HG03135 (cell line): ENCODE results near the gene PCSK6.
"Not testable (repeated sequence)": the region's sequence is repeated elsewhere in the genome, so short reads cannot be mapped to it uniquely, and the experiment has no call there.

Source experiments
- ATAC-seq: cut with Tn5 transposase; IDR thresholded peaks from one replicate; pipeline ENCODE4 v1.9.1; 2021; ENCODE audit warnings: mild to moderate bottlenecking, moderate library complexity; ENCODE audit not compliant: unreplicated experiment

PCSK6 gene

DNA sequence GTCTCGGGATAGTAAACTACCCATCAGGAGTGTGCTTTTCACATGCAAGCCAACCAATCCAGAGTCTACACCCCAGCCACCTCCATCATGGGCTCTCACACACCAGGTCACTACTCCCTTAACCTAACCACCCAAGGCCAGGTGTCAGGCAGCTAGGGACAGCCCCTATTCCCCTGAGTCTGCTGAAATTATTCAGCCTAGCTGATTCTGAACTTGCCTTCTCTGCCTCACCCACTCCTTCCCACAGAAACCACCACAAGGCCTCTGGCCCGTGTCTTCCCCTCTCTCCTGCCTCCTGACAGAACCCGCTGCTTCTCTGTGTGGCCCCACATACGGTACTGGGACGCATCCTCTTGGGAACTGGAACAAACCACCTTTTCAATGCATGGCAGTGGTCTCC lies 82.1 kb downstream of the PCSK6 start:
- ATAC-seq = peak; percentile 96

DNA sequence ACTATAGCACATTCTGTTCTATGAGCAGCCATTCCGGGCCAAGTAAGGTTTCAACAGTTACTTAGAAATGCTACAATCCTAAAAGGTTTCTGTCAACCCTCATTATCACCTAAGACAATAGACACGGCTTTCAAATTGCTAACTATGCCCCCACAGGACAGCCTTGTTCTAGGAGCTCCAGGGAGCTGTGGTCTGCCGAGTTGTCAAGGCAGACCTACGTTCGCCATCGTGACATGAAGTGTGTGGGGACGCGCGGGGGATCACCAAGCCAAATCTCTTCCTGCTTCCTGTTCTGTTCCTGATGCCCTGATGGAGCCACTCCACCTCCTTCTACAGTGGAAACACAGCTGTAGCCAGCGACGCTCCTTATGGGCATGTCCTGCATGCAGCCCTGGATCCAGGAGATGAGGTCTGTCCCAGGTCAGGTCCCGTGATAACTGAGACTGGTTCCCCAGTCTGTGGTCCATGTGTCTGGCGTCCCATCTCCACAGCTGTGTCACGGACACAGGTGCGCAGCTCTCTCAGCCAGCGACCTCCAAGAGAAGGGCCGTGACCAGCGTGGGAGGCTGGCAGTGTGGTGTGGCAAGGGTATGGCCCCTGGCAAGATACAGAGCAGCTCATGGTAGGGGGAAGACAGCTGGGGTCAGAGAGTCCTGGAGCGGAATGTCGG lies 82.8 kb downstream of the PCSK6 start:
- ATAC-seq = no peak

DNA sequence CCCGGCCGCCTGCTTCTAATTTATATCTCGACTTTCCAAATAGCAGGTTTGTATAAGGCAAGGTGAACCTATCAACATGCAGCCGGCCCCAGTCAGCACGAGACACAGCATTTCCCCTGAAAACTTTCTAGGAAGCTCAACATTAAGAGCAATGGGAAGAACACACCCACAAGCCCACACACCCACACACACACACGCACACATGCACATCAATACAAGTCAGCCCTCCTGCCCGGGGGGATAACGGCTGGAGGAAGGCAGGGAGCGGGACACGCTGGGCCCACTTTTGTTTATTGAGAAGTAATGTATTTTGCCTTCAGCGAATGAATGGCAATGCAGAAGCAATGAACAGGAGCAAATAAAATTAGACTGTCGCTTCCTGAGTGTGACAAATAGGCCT lies 83.5 kb downstream of the PCSK6 start:
- ATAC-seq = no peak

DNA sequence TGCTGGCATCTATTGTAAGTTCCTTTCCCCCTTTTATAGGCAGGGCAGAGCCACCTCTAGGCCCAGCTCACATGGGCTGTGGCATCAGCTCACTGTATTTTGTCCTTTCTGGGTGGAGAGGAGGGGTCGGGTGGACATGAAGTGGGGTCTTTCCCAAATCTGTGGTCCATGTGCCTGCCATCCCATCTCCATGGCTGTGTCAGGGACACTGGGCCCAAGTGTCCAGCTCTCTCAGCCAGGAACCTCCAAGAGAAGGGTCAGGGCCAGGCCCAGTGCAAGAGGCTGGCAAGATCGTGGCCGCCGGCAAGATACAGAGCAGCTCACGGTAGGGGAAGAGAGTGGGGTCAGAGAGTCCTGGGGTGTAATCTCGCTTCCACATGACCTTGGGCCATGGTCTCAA lies 85.3 kb downstream of the PCSK6 start:
- no peak for ATAC-seq

DNA sequence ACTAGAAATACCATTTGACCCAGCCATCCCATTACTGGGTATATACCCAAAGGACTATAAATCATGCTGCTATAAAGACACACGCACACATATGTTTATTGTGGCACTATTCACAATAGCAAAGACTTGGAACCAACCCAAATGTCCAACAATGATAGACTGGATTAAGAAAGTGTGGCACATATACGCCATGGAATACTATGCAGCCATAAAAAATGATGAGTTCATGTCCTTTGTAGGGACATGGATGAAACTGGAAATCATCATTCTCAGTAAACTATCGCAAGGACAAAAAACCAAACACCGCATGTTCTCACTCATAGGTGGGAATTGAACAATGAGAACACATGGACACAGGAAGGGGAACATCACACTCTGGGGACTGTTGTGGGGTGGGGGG lies 86.6 kb downstream of the PCSK6 start:
- not testable (repeated sequence) for ATAC-seq

DNA sequence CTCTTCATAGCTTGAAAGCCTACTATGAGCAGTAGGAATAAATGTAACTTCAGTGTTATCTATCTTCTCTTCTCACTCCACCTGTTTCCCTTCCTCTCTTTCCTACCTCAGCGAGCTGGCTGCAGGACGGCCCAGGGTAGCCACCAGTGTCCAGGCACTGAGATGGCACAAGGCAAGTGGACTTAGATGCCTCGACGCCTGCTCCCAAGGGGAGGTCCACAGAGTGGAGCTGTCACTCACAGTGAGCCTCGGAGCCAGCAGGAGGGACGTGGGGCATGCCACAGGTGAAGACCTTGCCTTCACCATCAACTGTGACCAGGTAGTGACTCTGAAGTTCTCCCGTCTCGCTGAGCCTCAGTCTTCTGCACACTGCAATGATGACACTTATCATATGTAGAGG lies 88.2 kb downstream of the PCSK6 start:
- no peak for ATAC-seq

DNA sequence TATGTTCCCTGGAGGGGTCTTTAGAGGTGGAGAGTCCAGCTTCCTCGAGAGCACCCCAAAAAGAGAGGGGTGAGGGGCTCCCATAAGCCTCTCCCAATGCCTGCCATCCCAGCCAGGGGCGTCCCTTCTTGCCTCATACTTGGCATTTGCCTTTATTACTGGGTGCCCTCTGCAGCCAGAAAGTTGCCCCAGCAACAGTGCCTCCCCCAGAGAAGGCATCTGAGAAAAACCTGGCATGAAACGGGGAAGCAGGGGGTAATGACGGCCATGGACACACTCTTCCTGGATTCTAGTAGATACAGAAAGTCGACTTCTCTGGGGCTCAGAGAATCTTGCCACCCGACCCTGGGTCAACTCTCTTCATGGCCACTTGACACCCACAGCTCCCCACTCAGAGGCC lies 90.1 kb downstream of the PCSK6 start:
- no peak for ATAC-seq

DNA sequence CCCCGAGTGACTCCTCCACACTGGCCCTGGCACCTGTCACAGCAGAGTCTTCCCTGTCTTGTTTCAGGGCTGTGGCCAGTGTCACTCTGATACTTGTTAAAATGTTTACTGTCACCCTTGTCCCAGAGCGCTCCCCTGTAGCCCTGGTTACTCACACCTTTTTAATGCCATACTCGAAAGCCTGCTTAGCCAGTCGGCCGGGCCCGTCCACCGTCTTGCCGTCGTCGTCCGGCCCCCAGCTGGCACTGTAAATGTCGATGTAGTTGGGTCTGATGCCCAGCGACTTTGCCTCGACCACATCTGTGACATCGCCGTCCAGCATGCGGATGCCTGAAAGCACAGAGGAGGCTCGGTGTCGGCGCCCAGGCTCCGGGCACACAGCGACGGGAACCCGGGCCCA lies 91.3 kb downstream of the PCSK6 start:
- ATAC-seq = no peak

DNA sequence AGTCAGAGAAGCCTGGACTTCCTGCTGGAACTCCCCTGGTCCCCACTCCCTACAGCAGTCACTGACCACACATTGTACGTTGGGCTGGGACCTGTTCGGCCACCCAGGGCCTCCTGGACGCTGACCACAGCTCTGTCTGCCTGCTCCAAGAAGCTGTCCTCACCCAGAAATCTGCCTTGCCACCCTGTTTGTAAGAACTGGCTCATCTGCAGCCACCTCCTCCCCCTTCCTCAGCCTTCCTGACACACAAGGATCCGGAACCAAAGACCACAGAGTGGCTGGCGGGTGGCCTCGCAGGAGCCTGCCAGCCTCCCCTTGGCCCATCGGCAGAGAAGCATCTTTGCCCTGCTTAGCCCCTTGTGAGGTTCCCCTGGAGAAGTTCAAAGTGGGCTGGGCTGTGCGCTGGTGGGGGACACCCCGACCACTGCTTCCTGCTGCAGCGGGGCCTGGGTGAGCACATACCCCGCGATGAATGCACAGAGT lies 91.9 kb downstream of the PCSK6 start:
- no peak for ATAC-seq

DNA sequence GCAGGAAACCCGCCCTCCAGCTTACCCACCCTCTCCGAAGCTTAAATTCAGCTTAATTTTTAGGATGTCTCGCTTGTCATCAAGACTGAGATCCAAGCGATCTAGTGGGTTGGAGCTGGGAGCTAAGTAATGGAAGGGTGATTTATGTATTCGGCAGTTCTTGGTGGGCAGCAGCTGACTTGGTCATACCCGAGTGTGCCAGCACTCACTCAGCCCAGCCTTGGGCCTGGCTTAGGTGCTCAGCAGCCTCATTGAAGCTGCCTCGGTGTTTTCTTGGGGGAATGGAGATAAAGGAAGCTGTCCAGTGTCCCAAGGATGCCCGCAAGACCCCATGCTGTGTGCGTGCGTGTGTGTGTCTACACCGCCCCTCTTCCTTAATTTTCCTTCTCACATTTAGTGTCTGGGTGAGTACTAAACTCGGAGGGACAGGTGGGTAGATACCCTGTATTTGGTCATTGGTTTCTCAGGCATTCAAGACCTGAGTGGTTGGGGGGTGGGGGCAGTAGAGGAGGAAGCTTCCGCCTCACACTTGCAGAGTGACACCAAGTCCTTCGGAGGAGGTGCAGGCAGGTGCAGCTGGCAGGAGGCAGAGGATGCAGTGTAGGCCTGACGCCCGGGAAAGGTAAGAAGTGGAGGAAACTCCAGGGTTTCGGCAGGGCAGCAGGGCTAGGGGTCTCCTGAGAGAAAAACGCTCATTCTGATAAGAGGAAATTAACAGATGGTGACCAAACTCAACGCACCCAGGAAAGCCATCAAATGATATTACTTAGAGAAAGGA lies 92.8 kb downstream of the PCSK6 start:
- no peak for ATAC-seq

DNA sequence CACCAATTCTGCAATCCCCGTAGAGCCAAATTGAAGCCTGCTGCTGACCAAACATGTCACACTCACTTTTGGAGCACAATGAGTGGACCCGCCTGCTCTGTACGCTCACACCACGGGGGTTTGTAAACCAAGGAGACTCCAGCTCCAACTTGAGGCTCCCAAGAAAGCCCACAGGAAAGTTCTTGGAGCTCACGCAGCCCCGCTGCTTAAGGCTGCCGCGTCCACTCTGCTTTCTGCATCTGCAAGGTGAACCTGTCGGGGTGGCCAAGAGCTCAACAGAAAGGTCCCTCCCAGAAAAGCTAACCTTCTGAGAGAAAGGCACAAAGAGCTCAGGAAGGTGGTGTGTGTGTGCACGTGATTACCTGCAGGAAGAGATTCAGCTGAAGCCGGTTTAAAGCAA lies 94.9 kb downstream of the PCSK6 start:
- ATAC-seq = no peak

DNA sequence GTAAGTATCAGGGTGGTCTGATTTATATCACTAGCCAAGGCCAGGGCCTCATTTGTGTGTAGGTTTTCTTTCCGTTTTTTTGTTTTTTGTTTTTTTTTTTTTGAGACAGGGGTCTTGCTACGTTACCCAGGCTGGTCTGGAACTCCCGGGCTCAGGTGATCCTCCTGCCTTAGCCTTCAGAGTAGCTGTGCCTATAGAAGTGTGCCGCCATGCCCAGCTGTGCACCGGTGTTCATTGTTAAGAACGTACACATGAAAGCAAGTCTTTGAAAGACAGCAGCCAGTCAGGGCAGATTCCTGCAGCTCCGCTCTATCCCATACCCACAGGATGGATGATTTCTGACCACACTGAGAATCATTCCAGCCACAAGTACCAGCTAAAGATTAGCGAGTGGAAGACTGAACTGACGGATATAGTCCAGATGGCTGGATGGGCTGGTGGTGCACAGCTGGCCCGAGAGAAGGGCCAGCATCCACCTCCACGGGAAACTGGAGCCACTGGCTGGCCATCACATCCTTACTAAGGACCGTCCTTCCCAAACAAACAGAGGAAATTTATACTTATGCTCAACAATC lies 95.4 kb downstream of the PCSK6 start:
- ATAC-seq = no peak

DNA sequence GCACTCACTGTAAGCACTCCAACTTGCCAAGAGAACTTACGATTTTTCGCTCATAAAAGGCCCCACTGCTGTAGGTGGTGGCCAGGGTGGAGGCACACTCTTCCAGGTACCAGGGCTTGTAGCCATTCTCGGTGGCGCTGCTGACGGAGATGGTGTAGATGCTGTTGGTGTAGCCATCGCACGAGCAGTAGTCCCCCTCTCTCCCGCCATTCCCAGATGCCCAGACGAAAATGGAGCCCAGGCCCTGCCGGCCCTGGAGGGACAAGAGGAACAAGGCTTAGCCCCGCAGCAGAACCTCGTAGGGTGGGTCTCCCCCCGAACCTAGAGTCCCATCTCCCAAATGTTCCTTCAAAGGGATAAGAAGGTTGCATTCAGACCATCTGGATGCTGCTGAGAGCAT lies 96.3 kb downstream of the PCSK6 start:
- no peak for ATAC-seq

DNA sequence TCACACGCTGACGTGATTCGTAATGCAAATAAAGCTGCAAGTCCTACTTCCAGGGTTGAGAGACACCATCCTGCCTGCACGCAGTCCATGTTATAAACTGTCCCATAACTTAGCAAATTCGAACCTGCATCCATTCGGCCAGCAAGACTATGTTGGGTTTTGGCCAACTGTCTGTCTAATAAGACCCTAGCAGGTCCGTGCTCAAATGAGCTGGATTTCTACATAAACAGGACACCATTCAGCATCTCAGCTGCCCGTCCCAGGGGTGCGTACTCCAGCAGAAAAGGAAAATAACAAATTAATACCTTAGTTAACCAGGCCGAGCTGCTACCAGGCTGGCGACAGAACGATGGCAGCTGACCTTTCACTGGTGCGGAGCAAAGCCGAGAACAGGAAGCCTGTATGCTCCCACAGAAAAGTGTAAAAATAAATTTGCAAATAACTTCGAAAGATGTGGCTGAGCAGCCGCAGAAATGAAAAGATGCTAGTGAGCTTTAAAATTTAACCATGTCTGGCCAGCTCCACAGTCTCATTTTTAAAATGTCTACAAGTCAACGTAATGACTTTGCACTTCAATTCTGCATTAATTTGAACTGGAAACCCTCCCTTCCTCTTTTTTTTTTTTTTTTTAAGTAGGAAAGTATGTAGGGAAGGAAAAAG lies 97.4 kb downstream of the PCSK6 start:
- no peak for ATAC-seq

DNA sequence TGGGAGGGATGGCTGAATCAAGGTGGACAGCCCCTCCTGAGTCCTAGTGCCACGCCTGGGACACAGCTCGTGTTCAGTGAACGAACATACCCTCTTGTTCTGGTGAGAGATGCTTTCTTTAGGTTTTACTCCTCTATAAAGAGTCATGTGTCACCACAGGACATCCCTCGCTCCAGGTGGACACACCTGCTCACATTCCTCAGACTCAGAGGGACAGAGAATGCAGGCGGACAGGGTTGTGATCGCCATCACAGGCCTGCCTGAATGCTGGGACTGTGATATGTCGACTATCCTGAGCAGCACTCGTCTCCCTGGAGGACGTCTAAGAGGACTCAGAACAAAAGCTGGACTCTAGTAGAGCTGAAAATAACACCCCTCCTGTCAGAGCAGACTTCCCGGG lies 98.1 kb downstream of the PCSK6 start:
- ATAC-seq = no peak

DNA sequence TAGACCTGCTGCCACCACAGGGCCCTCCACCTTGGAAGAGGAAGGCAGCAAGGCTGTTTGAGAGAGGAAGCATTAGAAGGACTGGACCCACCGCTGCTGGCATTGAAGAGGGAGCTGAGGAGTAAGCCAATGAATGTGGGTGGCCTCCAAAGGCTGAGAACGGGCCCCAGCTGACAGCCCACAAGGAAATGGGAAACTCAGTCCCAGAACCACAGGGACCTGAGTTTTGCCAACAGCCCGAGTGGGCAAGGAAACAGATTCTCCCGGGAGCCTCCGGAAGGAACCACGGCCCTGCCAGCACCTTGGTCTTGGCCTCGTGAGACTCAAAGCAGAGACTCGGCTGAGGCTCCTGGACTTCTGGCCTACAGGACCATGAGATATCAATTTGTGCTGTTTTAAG lies 99.0 kb downstream of the PCSK6 start:
- ATAC-seq = no peak

DNA sequence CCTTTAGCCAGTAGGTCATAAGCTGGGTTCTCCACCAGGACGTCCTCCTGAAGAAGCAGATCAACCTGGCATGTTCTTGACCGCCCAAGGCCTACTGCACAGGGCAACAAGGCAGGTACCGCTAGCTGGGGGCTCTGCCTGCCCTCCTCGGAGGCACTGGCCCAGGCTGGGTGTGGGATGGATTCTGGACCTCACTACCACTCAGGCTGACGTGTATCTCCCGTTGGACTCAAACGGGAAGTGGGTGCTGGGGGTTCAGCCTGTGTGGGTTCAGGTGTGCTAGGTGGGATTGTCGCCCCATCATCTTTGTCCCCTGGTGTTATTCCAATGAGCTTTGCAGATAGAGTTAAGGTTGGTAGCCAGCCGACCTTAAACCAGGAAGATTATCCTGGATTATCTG lies 99.4 kb downstream of the PCSK6 start:
- no peak for ATAC-seq

DNA sequence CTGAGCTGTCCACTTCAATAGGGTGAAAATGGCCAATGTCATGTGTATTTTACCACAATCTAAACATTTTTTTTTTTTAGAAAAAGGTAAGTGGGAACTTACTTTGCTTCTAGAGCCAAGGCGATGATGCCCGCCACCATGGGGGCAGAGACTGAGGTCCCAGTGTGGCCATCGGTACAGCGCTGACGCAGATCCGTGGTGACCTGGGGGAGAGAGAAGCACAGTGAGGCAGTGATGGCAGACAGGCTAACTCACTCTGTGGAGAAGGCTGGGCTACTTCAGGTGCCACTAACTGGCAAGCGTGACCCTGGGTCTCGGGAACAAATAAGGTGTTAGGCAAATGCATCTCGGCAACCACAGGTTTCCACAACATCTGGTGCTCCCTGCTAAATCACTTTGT lies 100.1 kb downstream of the PCSK6 start:
- no peak for ATAC-seq

DNA sequence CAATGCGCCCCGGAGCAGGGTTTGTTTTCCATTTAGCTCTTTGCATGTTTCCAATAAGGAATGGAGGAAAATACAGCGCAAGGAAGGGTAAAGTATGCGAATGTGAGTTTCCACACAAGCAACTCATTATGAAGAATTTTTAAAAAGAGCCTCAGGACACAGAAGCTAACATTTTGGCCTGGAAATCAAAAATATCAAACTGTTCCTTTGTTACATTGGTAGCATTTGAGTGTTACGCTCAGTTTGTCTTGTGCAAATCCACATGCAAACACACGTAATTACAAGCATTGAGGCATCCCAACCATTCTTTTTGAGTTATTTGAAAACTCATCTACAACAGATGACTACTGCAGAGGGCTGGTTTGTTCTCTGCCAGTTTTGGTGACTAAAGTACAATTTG lies 101.5 kb downstream of the PCSK6 start:
- ATAC-seq = no peak

DNA sequence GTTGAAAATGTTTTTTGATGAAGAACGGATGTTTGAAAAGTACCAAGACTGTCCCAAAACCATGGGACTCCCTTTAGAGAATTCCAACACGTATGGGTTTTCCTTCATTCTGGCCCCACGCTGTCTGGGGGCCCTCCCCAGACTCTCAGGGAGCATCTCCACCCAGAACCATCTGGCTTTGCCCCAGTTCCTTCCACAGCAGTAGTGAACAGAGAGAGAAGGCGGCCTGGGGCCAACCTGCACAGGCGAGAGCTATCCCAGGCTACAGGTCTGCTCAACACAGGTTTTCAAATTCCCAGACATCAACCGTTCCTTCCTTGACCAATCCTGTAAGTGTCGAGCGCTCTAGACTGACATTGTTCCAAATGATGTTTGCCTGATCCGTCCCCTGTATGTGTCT lies 101.9 kb downstream of the PCSK6 start:
- ATAC-seq = no peak

DNA sequence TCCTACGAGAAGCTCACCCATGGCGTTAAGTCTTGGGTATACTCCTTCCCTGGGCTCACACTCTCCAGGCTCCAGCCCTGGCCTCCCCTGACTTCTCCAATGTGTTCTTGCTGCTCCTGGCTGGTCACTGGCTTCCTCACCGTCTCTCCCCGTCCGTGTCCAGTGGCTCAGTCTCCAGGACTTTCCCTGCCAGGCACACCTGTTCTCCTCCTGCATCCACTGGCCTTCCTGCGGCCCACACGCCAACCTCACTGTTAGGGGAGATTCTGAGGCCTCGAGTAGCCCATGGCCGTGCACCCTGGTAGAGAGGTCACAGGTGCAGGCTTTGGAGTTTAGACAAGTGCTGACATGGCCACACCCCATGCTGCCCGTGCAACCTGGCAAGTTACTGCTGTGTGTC lies 102.5 kb downstream of the PCSK6 start:
- ATAC-seq = no peak

DNA sequence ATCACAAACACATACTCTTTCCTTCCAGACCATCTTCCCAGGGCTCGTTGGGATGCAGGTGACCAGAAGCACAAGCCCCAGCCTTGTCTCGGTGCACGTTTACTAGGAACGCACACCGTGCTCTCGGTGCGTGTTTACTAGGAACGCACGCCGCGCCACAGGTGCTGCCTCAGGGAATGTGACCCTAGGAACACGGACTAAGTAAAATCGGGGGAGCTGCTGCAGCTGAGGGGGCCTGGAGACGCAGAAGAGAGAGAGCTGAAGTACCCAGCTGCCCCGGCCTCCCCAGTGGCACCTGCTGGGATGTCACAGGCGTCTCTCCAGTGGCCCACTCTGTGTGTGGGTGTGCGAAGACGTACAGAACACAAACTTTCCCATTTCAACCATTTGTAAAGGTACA lies 103.5 kb downstream of the PCSK6 start:
- ATAC-seq = no peak
